Osteocyte (in vitro differentiated cells): ENCODE results near the gene C11orf98. TPM values are rescaled to one million over a fixed set of nuclear protein-coding genes. Genes with fewer than 3 reads are reported as not detected.
"Not testable (repeated sequence)": the region's sequence is repeated elsewhere in the genome, so short reads cannot be mapped to it uniquely, and the experiment has no call there.

Experiments used
- DNase-seq: peaks from one replicate; pipeline ENCODE4 v3.0.0; 2021; ENCODE audit warnings: mixed read lengths; ENCODE audit not compliant: unreplicated experiment; ENCODE audit errors: extremely low spot score
- H3K27ac Mint-ChIP-seq: one replicate; pipeline ENCODE4 v1.8.0; 2021; ENCODE audit warnings: mild to moderate bottlenecking, mixed read lengths; ENCODE audit not compliant: unreplicated experiment
- H3K27me3 Mint-ChIP-seq: one replicate; pipeline ENCODE4 v1.8.0; 2021; ENCODE audit warnings: mixed read lengths; ENCODE audit not compliant: unreplicated experiment
- H3K36me3 Mint-ChIP-seq: one replicate; pipeline ENCODE4 v1.8.0; 2021; ENCODE audit warnings: mixed read lengths; ENCODE audit not compliant: unreplicated experiment
- H3K4me1 Mint-ChIP-seq: one replicate; pipeline ENCODE4 v1.8.0; 2021; ENCODE audit warnings: mixed read lengths; ENCODE audit not compliant: unreplicated experiment
- H3K4me3 Mint-ChIP-seq: one replicate; pipeline ENCODE4 v1.8.0; 2021; ENCODE audit warnings: mild to moderate bottlenecking, moderate library complexity, mixed read lengths; ENCODE audit not compliant: unreplicated experiment
- H3K9me3 Mint-ChIP-seq: one replicate; pipeline ENCODE4 v1.8.0; 2021; ENCODE audit warnings: mixed read lengths; ENCODE audit not compliant: unreplicated experiment
- CTCF ChIP-seq: fragments of 200-600 bp; sonication (generic); IDR thresholded peaks from 2 replicates; pipeline ENCODE4 v1.5.0; 2021; ENCODE audit warnings: antibody characterized with exemption, mild to moderate bottlenecking, moderate library complexity
- total RNA-seq: library from RNA; stranded (reverse); gene quantifications from 2 replicates; pipeline ENCODE4 v1.2.1, GENCODE V29; 2021

Gene C11orf98
- total RNA-seq, 1 donor from 2014 or later = 56.3 TPM

GRCh38 chr11:62654297-62654696 is 10.7 kb downstream of the C11orf98 start:
- peak overlapping the region; percentile 40 for H3K4me3 Mint-ChIP-seq

GRCh38 chr11:62652161-62653006 is 12.6 kb downstream of the C11orf98 start:
- TF ChIP-seq CTCF = no peak
- Mint-ChIP-seq H3K27ac (peak overlapping the region; percentile 85), H3K9me3 (no peaks in the 10 kb centered on the region), H3K4me3 (peak overlapping the region; percentile 89), H3K4me1 (peaks cover 17% of the 10 kb centered on the region), H3K36me3 (peaks cover 7% of the 10 kb centered on the region), H3K27me3 (no peaks in the 10 kb centered on the region)
- no peak for DNase-seq

More at GRCh38 chr11:62654297-62654696, 10.7 kb downstream of the C11orf98 start:
- peak overlapping the region; percentile 98 for H3K27ac Mint-ChIP-seq
- no peak for DNase-seq
- no peaks in the 10 kb centered on the region for H3K9me3 Mint-ChIP-seq
- H3K27me3 Mint-ChIP-seq = no peaks in the 10 kb centered on the region
- no peak for TF ChIP-seq CTCF
- H3K4me1 Mint-ChIP-seq = peaks cover 14% of the 10 kb centered on the region
- peaks cover 2% of the 10 kb centered on the region for H3K36me3 Mint-ChIP-seq

- not testable (repeated sequence) for H3K4me3 Mint-ChIP-seq, H3K36me3 Mint-ChIP-seq, H3K27me3 Mint-ChIP-seq, DNase-seq, H3K27ac Mint-ChIP-seq, H3K9me3 Mint-ChIP-seq
- H3K4me1 Mint-ChIP-seq = peaks cover 28% of the 10 kb centered on the region
Measured at GRCh38 chr11:62650283-62650682, 14.7 kb downstream of the C11orf98 start.

- H3K4me1 Mint-ChIP-seq = peaks cover 33% of the 10 kb centered on the region
- no peak for DNase-seq
- H3K27ac Mint-ChIP-seq = no peak overlapping the region
- H3K36me3 Mint-ChIP-seq = peaks cover 7% of the 10 kb centered on the region
- no peak for TF ChIP-seq CTCF
- H3K9me3 Mint-ChIP-seq = no peaks in the 10 kb centered on the region
- no peak overlapping the region for H3K4me3 Mint-ChIP-seq
- H3K27me3 Mint-ChIP-seq = no peaks in the 10 kb centered on the region
Measured at GRCh38 chr11:62649486-62649885, 15.5 kb downstream of the C11orf98 start.

GRCh38 chr11:62648967-62649364 is 16.0 kb downstream of the C11orf98 start:
- DNase-seq = no peak
- no peaks in the 10 kb centered on the region for H3K27me3 Mint-ChIP-seq
- no peak for TF ChIP-seq CTCF
- no peaks in the 10 kb centered on the region for H3K9me3 Mint-ChIP-seq
- H3K4me1 Mint-ChIP-seq = peaks cover 30% of the 10 kb centered on the region
- peaks cover 7% of the 10 kb centered on the region for H3K36me3 Mint-ChIP-seq
- H3K4me3 Mint-ChIP-seq = no peak overlapping the region
- H3K27ac Mint-ChIP-seq = no peak overlapping the region
